MM.1S (cell line): ENCODE data around the gene NGEF.

ENCODE experiments used
- DNase-seq: peaks from one replicate; pipeline ENCODE4 v3.0.0-alpha.2; 2015
- H2AFZ ChIP-seq: fragments of 300-600 bp; sonication (generic); 2 replicates; pipeline ENCODE4 v1.6.0; 2016; ENCODE audit warnings: antibody characterized with exemption, low read length
- H3F3A ChIP-seq: fragments of 300-600 bp; sonication (generic); 2 replicates; pipeline ENCODE4 v1.6.1; 2016; ENCODE audit warnings: mild to moderate bottlenecking, antibody characterized with exemption, low read length, moderate library complexity, mixed read lengths; ENCODE audit not compliant: insufficient read depth
- H3K27ac ChIP-seq: fragments of 300-600 bp; sonication (generic); 2 replicates; pipeline ENCODE4 v1.5.1; 2016; ENCODE audit warnings: mild to moderate bottlenecking, low read length
- H3K27me3 ChIP-seq: fragments of 300-600 bp; sonication (generic); replicated peaks from 2 replicates; pipeline ENCODE4 v1.6.0; 2016; ENCODE audit warnings: low read length; ENCODE audit not compliant: insufficient read depth
- H3K36me3 ChIP-seq: fragments of 300-600 bp; sonication (generic); replicated peaks from 2 replicates; pipeline ENCODE4 v1.6.1; 2016; ENCODE audit warnings: mild to moderate bottlenecking, low read length, mixed read lengths; ENCODE audit not compliant: insufficient read depth
- H3K4me1 ChIP-seq: fragments of 300-600 bp; sonication (generic); 2 replicates; pipeline ENCODE4 v1.6.1; 2016; ENCODE audit warnings: low read length, mixed read lengths
- H3K4me2 ChIP-seq: fragments of 300-600 bp; sonication (generic); 2 replicates; pipeline ENCODE4 v1.6.0; 2016; ENCODE audit warnings: low read depth, low read length
- H3K4me3 ChIP-seq: fragments of 300-600 bp; sonication (generic); 2 replicates; pipeline ENCODE4 v1.5.1; 2016; ENCODE audit warnings: low read length, mixed read lengths
- H3K79me2 ChIP-seq: fragments of 300-600 bp; sonication (generic); 2 replicates; pipeline ENCODE4 v1.6.1; 2016; ENCODE audit warnings: mixed run types, low read length, mixed read lengths
- H3K9ac ChIP-seq: fragments of 300-600 bp; sonication (generic); 2 replicates; pipeline ENCODE4 v1.6.1; 2016; ENCODE audit warnings: low read length, mixed read lengths
- H3K9me2 ChIP-seq: fragments of 300-600 bp; sonication (generic); replicated peaks from 2 replicates; pipeline ENCODE4 v1.6.1; 2016; ENCODE audit warnings: mild to moderate bottlenecking, low read length, mixed read lengths; ENCODE audit not compliant: insufficient read depth
- H3K9me3 ChIP-seq: fragments of 300-600 bp; sonication (generic); replicated peaks from 2 replicates; pipeline ENCODE4 v1.6.1; 2016; ENCODE audit warnings: mild to moderate bottlenecking, low read length, mixed read lengths; ENCODE audit not compliant: insufficient read depth
- H4K20me1 ChIP-seq: fragments of 300-600 bp; sonication (generic); 2 replicates; pipeline ENCODE4 v1.6.1; 2016; ENCODE audit warnings: mild to moderate bottlenecking, low read length, moderate library complexity, mixed read lengths; ENCODE audit not compliant: insufficient read depth
- EZH2 ChIP-seq: fragments of 300-600 bp; sonication (generic); optimal IDR thresholded peaks from 2 replicates; pipeline ENCODE3; 2017; ENCODE audit warnings: low read depth, mild to moderate bottlenecking, antibody characterized with exemption, low read length, mixed read lengths
- EZH2phosphoT487 ChIP-seq: fragments of 300-600 bp; sonication (generic); IDR thresholded peaks from 2 replicates; pipeline ENCODE4 v1.6.1; 2018; ENCODE audit warnings: antibody characterized with exemption, low read length
- TF ChIP-seq, protein P1 (sequence below): fragments of 300-600 bp; sonication (generic); IDR thresholded peaks from 2 replicates; pipeline ENCODE4 v1.5.1; 2016; ENCODE audit warnings: antibody characterized with exemption, low read length, mixed read lengths

Gene NGEF

GRCh38 chr2:232888839-232889529 lies 124.1 kb downstream of the NGEF start:
- Histone ChIP-seq H3K4me1 (no peaks in the 10 kb centered on the region), H3K9ac (no peak overlapping the region), H3K27me3 (no peaks in the 10 kb centered on the region), H3F3A (no peaks in the 10 kb centered on the region), H3K4me3 (no peak overlapping the region), H3K9me2 (no peaks in the 10 kb centered on the region), H3K36me3 (no peaks in the 10 kb centered on the region), H2AFZ (no peak overlapping the region), H3K4me2 (no peak overlapping the region), H3K27ac (no peak overlapping the region), H4K20me1 (no peaks in the 10 kb centered on the region), H3K9me3 (no peaks in the 10 kb centered on the region), H3K79me2 (no peaks in the 10 kb centered on the region)
- TF ChIP-seq, protein P1, sequence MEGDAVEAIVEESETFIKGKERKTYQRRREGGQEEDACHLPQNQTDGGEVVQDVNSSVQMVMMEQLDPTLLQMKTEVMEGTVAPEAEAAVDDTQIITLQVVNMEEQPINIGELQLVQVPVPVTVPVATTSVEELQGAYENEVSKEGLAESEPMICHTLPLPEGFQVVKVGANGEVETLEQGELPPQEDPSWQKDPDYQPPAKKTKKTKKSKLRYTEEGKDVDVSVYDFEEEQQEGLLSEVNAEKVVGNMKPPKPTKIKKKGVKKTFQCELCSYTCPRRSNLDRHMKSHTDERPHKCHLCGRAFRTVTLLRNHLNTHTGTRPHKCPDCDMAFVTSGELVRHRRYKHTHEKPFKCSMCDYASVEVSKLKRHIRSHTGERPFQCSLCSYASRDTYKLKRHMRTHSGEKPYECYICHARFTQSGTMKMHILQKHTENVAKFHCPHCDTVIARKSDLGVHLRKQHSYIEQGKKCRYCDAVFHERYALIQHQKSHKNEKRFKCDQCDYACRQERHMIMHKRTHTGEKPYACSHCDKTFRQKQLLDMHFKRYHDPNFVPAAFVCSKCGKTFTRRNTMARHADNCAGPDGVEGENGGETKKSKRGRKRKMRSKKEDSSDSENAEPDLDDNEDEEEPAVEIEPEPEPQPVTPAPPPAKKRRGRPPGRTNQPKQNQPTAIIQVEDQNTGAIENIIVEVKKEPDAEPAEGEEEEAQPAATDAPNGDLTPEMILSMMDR: no peak
- TF ChIP-seq EZH2: no peak
- no peak for DNase-seq

DNA sequence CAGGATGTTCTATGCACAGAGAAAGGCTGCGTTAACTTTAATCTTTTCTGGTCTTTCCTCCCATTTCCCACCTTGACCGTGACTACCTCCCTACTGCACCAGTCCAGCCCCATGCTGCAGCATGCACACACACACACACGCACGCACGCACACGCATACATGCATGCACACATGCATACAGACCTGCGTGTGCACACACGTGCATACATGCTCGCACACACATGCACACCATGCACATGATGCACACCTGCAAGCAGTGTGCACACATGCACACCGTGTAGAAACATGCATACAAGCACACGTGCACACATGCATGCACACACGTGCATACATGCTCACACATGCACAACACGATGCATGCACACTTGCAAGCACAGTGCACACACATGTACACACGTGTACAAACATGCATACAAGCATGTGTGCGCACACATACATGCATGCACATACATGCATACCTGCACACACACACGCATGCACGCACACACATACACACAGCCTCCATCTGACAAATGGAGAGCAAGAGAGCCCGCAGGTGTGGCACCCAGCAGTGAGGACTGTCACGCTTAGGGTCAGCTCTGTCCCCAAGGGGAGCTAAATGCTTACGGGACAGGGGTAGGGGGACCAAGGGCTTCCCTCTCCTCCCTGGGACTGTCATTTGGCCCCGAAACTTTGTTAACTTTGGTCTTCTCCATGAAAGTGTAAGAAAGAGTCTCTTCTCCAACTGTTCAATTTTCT lies 124.8 kb downstream of the NGEF start:
- DNase-seq: no peak
- Histone ChIP-seq H3F3A (no peaks in the 10 kb centered on the region), H3K9ac (no peak overlapping the region), H4K20me1 (no peaks in the 10 kb centered on the region), H3K4me1 (no peaks in the 10 kb centered on the region), H3K79me2 (no peaks in the 10 kb centered on the region), H3K27ac (no peak overlapping the region), H2AFZ (no peak overlapping the region), H3K27me3 (no peaks in the 10 kb centered on the region), H3K36me3 (no peaks in the 10 kb centered on the region), H3K9me2 (no peaks in the 10 kb centered on the region), H3K4me2 (no peak overlapping the region), H3K4me3 (no peak overlapping the region), H3K9me3 (no peaks in the 10 kb centered on the region)
- no peak for TF ChIP-seq EZH2
- TF ChIP-seq, protein P1: no peak
- no peak for TF ChIP-seq EZH2phosphoT487

DNA sequence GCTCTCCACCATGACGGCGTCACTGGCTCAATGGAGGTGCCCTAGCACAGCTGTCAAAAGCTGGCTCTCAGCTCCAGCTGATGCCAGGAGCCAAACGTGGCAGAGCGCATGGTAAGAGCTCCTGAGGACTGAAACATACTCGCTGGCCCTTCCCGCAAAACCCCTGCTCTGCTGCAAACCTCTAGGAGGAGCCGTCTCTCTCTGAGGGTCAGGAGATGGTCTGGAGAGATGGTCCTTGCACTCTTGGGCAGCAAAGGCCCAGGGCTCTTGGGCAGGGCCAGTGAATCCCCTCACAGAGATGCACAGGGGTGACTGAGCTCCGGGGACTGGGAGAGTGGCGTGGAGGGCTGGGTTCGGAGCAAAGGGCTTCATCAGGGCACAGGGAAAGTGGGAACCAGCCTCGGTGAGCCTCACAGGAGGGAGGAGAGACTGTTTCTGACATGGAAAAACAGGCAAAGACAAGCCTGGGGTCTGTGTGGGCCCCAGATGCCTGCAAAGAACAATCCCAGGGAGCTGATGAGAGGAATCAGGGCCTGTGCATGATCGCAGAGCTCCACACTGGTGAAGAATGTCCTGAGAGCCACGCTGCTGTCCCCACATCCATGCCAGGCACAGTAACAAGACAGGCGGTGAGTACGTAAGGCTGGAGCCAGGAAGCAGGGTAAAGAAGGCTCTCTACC lies 125.7 kb downstream of the NGEF start:
- H2AFZ ChIP-seq: no peak overlapping the region
- H3K4me3 ChIP-seq: no peak overlapping the region
- H3K9me3 ChIP-seq: no peaks in the 10 kb centered on the region

More for the DNA sequence above, 125.7 kb downstream of the NGEF start:
- no peak for DNase-seq
- H4K20me1 ChIP-seq: no peaks in the 10 kb centered on the region
- no peaks in the 10 kb centered on the region for H3K9me2 ChIP-seq
- H3K4me1 ChIP-seq: no peaks in the 10 kb centered on the region
- H3K27me3 ChIP-seq: no peaks in the 10 kb centered on the region
- H3K36me3 ChIP-seq: no peaks in the 10 kb centered on the region
- TF ChIP-seq EZH2phosphoT487 (no peak), EZH2 (no peak)
- TF ChIP-seq, protein P1: no peak
- H3K79me2 ChIP-seq: no peaks in the 10 kb centered on the region
- H3F3A ChIP-seq: no peaks in the 10 kb centered on the region
- H3K9ac ChIP-seq: no peak overlapping the region
- H3K27ac ChIP-seq: no peak overlapping the region
- H3K4me2 ChIP-seq: no peak overlapping the region
